Gastrocnemius medialis (tissue), 4 donors: Measurements from ENCODE around the gene GRAMD2A.

ENCODE experiments used
- POLR2A ChIP-seq, 2 donors: fragments of 450-650 bp; IDR thresholded peaks; one replicate each; pipeline ENCODE4 v1.6.1; 2017; ENCODE audit warnings: antibody characterized with exemption in 2 of 2, mild to moderate bottlenecking in 2 of 2, moderate library complexity in 2 of 2
- TF ChIP-seq, protein P1 (sequence below), 5 experiments: fragments of 450-650 bp in 3 of 5; fragments of 200-600 bp in 2 of 5; sonication (generic) in 2 of 5; IDR thresholded peaks in 4 of 5; conservative IDR thresholded peaks in 1 of 5; 1 replicate in 4 of 5; 2 replicates in 1 of 5; pipeline ENCODE4 v1.5.1; 2016 to 2019; ENCODE audit warnings: antibody characterized with exemption in 5 of 5, mild to moderate bottlenecking in 3 of 5, moderate library complexity in 3 of 5

- TF ChIP-seq, protein P1, sequence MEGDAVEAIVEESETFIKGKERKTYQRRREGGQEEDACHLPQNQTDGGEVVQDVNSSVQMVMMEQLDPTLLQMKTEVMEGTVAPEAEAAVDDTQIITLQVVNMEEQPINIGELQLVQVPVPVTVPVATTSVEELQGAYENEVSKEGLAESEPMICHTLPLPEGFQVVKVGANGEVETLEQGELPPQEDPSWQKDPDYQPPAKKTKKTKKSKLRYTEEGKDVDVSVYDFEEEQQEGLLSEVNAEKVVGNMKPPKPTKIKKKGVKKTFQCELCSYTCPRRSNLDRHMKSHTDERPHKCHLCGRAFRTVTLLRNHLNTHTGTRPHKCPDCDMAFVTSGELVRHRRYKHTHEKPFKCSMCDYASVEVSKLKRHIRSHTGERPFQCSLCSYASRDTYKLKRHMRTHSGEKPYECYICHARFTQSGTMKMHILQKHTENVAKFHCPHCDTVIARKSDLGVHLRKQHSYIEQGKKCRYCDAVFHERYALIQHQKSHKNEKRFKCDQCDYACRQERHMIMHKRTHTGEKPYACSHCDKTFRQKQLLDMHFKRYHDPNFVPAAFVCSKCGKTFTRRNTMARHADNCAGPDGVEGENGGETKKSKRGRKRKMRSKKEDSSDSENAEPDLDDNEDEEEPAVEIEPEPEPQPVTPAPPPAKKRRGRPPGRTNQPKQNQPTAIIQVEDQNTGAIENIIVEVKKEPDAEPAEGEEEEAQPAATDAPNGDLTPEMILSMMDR (IDR thresholded peaks at IDR 0.05 in 4 of 5, conservative IDR thresholded peaks at IDR 0.05 in 1 of 5) = no peak
- TF ChIP-seq POLR2A (IDR thresholded peaks at IDR 0.05) = no peak
Measured at GRCh38 chr15:72130272-72130671, 67.3 kb downstream of the GRAMD2A start.
